Chondrocyte (in vitro differentiated cells): ENCODE results near the gene CIAO2A. TPM values are rescaled to one million over a fixed set of nuclear protein-coding genes. Genes with fewer than 3 reads are reported as not detected.

Experiments
- DNase-seq: peaks from one replicate; pipeline ENCODE4 v3.0.0; 2021; ENCODE audit warnings: mixed read lengths, low spot score
- H3K27ac Mint-ChIP-seq: one replicate; pipeline ENCODE4 v1.8.0; 2021; ENCODE audit warnings: mild to moderate bottlenecking, moderate library complexity, mixed read lengths; ENCODE audit not compliant: unreplicated experiment
- H3K27me3 Mint-ChIP-seq: 2 replicates; pipeline ENCODE4 v1.8.0; 2021; ENCODE audit warnings: low read depth, mixed read lengths
- H3K36me3 Mint-ChIP-seq: 2 replicates; pipeline ENCODE4 v1.8.0; 2021; ENCODE audit warnings: low read depth, mixed read lengths
- H3K4me1 Mint-ChIP-seq: 2 replicates; pipeline ENCODE4 v1.8.0; 2021; ENCODE audit warnings: low read depth, mild to moderate bottlenecking, mixed read lengths
- H3K4me3 Mint-ChIP-seq: one replicate; pipeline ENCODE4 v1.8.0; 2021; ENCODE audit warnings: mild to moderate bottlenecking, moderate library complexity, mixed read lengths; ENCODE audit not compliant: unreplicated experiment
- H3K9me3 Mint-ChIP-seq: 2 replicates; pipeline ENCODE4 v1.8.0; 2021; ENCODE audit warnings: low read depth, mixed read lengths
- CTCF ChIP-seq: fragments of 200-600 bp; sonication (generic); IDR thresholded peaks from 2 replicates; pipeline ENCODE4 v1.5.0; 2021; ENCODE audit warnings: antibody characterized with exemption, mild to moderate bottlenecking, moderate library complexity
- total RNA-seq: library from RNA; stranded (reverse); gene quantifications from 3 replicates; pipeline ENCODE4 v1.2.1, GENCODE V29; 2021

The CIAO2A gene
- total RNA-seq, 1 donor from 2014 or later = 26.3 TPM

GRCh38 chr15:64046421-64047153 is 47.1 kb downstream of the CIAO2A start, which contains the start of gene DAPK2:
Gene DAPK2, minus strand, starts transcription at chr15:64046485. Its CDS starts 6,224 bp downstream, at chr15:64040261.
- Mint-ChIP-seq H3K27me3 (peaks cover 2% of the 10 kb centered on the region), H3K4me1 (peaks cover 17% of the 10 kb centered on the region), H3K36me3 (no peaks in the 10 kb centered on the region), H3K27ac (no peak within 1 kb of the TSS), H3K4me3 (peak within 1 kb of the TSS; percentile 62), H3K9me3 (no peaks in the 10 kb centered on the region)
- DNase-seq = no peak
- TF ChIP-seq CTCF = peak; percentile 91

DNA sequence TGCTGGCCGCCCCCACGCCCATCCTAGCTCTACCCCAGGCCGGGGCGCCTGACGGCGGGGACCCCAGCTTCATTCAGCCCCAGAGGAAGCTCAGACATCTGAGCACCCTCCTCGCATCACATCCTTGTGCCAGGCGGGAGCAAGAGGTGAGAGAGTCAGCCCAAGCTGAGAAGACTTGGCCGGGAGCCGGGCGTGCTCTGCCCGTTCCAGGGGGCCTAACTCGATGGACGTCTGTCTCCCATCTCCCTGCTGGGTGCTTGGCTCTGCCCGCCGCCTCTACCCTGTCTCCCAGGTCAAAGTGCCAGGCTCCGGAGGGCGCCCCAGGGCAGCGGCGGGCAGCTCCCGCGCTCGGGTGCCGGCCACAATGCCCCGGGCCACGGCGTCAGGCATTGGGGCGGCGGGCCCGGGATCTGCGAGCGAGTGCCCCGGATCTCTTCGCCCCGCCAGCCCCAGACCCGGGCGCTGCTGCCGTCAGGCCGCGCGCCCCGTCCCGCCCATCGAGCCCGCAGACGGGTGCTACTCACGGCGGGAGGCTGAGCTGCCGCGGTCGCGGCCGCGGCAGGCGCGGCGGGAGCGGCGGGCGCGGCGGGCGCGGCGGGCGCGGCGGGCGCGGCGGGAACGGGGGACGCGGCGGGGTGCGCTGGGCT is 47.7 kb downstream of the CIAO2A start:
- no peak for DNase-seq
- no peak overlapping the region for H3K27ac Mint-ChIP-seq
- H3K27me3 Mint-ChIP-seq = peaks cover 2% of the 10 kb centered on the region
- peaks cover 17% of the 10 kb centered on the region for H3K4me1 Mint-ChIP-seq
- H3K4me3 Mint-ChIP-seq = peak overlapping the region; percentile 40
- no peaks in the 10 kb centered on the region for H3K36me3 Mint-ChIP-seq
- no peaks in the 10 kb centered on the region for H3K9me3 Mint-ChIP-seq
- TF ChIP-seq CTCF = no peak

- Mint-ChIP-seq H3K27ac (no peak overlapping the region), H3K4me1 (peaks cover 12% of the 10 kb centered on the region), H3K9me3 (no peaks in the 10 kb centered on the region), H3K36me3 (no peaks in the 10 kb centered on the region), H3K27me3 (peaks cover 2% of the 10 kb centered on the region), H3K4me3 (peak overlapping the region; percentile 40)
- DNase-seq = no peak
- TF ChIP-seq CTCF = no peak
Observed at GRCh38 chr15:64045101-64045435, 48.6 kb downstream of the CIAO2A start.

DNA sequence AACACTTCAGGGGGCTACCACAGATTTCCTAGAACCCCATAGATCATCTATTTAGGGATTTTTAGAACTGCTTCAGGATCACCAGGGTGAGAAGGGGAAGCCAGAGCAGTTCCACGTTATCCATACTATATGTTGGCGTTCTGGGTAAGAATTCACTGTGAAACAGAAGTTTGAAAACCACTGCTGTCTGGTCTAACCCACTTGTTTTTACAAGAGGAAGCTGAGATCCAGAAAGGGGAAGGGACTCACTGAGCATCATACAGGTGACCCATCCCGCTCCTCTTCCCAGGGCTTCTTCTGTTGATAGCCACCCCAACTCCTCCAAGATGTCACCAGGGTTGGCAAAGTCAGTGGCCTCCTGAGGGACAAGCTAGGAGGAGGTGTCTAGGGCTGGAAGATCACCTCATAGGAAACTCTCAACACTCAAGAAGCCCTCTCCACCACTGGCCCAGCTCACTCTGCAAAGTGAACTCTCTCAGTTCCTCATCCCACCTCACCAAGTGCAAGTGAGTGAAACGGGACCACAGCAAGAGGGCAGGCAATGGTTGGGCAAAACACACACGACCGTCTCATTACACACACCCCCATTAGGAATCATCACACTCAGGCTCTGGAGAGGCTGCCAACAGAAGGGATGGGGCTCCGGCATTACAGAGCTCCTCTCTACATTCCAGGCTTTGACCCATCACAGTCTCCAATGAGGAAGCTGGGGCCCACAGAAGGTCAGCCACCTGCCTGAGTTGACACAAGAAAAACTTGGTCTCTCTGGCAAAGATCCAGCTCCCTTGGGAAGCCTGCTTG is 49.1 kb downstream of the CIAO2A start:
- peak overlapping the region; percentile 40 for H3K4me3 Mint-ChIP-seq
- H3K4me1 Mint-ChIP-seq = peaks cover 12% of the 10 kb centered on the region
- peaks cover 2% of the 10 kb centered on the region for H3K27me3 Mint-ChIP-seq
- H3K27ac Mint-ChIP-seq = no peak overlapping the region
- H3K36me3 Mint-ChIP-seq = no peaks in the 10 kb centered on the region
- no peak for DNase-seq
- H3K9me3 Mint-ChIP-seq = no peaks in the 10 kb centered on the region
- no peak for TF ChIP-seq CTCF
